Neural progenitor cell (in vitro differentiated cells): ENCODE data around the gene CCDC63.

Source experiments
- EZH2 ChIP-seq: fragments of 200-600 bp; sonication (generic); IDR thresholded peaks from 2 replicates; pipeline ENCODE4 v1.6.1; 2017; ENCODE audit warnings: antibody characterized with exemption, mild to moderate bottlenecking, moderate library complexity
- EZH2phosphoT487 ChIP-seq: fragments of 200-600 bp; sonication (generic); IDR thresholded peaks from 2 replicates; pipeline ENCODE4 v1.6.1; 2017; ENCODE audit warnings: antibody characterized with exemption
- TF ChIP-seq, protein P1 (sequence below): fragments of 200-600 bp; sonication (generic); IDR thresholded peaks from 2 replicates; pipeline ENCODE4 v1.5.1; 2017; ENCODE audit warnings: antibody characterized with exemption, mild to moderate bottlenecking

DNA sequence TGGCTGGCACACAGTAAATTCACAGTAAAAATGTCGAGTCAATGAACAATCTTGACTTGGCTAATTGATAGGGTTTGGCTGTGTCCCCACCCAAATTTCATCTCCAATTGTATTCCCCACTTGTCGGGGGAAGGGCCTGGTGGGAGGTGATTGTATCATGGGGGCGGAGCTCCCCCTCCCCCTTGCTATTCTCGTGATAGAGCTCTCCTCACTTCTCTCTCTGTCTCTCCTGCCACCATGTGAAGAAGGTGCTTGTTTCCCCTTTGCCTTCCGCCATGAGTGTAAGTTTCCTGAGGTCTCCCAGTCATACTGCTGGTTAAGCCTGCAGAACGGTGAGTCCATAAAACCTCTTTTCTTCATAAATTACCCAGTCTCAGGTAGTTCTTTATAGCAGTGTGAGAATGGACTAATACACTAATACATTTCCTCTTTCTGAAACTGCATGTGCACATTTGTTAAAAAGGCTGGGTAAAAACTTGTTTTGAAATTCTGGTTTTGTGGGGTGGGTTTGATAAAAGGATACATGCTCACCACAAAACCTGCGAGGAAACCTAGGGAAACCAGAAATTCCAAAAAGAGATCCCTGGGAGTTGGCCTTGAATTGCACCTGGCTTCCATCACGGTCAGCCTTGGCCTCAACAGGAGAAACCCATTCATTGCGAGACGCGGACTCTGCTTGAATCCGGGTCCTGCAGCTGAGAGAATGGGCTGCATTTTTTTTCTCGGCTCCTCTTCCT lies 89.7 kb downstream of the CCDC63 start:
- TF ChIP-seq, protein P1, sequence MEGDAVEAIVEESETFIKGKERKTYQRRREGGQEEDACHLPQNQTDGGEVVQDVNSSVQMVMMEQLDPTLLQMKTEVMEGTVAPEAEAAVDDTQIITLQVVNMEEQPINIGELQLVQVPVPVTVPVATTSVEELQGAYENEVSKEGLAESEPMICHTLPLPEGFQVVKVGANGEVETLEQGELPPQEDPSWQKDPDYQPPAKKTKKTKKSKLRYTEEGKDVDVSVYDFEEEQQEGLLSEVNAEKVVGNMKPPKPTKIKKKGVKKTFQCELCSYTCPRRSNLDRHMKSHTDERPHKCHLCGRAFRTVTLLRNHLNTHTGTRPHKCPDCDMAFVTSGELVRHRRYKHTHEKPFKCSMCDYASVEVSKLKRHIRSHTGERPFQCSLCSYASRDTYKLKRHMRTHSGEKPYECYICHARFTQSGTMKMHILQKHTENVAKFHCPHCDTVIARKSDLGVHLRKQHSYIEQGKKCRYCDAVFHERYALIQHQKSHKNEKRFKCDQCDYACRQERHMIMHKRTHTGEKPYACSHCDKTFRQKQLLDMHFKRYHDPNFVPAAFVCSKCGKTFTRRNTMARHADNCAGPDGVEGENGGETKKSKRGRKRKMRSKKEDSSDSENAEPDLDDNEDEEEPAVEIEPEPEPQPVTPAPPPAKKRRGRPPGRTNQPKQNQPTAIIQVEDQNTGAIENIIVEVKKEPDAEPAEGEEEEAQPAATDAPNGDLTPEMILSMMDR = no peak
- TF ChIP-seq EZH2 (no peak), EZH2phosphoT487 (no peak)
